ENCODE data around the gene DUS1L. TPM values are rescaled to one million over a fixed set of nuclear protein-coding genes. Genes with fewer than 3 reads are reported as not detected.

Gene DUS1L
- total RNA-seq, 1 experiment from 2014 or later, result 129 TPM

DNA sequence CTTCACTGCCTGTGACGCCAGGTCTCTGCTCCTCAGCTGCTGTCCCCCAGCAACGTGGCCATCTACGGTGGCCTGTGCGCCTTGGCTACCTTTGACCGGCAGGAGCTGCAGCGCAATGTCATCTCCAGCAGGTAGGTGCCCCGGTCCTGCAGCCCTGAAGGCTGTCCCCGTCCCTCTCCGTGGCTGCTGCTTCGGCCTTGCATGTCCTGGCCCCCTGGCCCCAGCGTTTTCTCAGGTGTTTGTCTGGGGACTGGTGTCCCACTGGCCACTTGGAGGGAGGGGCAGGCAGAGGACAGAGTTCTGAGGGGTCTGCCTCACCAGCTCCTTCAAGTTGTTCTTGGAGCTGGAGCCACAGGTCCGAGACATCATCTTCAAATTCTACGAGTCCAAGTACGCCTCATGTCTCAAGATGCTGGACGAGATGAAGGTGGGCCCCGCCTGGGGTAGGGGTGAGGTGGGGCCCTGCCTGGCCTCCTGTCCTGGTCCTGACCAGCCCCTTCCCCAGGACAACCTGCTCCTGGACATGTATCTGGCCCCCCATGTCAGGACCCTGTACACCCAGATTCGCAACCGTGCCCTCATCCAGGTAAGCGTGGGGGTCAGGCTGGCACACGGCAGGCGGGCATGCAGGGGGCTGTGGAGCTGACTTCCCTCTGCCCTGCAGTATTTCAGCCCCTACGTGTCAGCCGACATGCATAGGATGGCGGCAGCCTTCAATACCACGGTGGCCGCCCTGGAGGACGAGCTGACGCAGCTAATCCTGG lies 9.5 kb downstream of the DUS1L start:
- Histone ChIP-seq H3K4me3 (ENCODE audit: low read depth, low read length) (no peak overlapping the region), H3K4me1 (no peaks in the 10 kb centered on the region; the same call in 1 of the 2 replicates), H3K36me3 (ENCODE audit: control insufficient read depth, insufficient read depth, low read length) (peaks cover 1% of the 10 kb centered on the region; the same call in 1 of the 2 replicates), H3K27me3 (replicated peaks; ENCODE audit: control insufficient read depth, insufficient read depth, low read length) (no peaks in the 10 kb centered on the region), H3K9me3 (no peaks in the 10 kb centered on the region)
- no TSS peak for BruUV-seq (replicated peaks)
- TF ChIP-seq, protein P1, sequence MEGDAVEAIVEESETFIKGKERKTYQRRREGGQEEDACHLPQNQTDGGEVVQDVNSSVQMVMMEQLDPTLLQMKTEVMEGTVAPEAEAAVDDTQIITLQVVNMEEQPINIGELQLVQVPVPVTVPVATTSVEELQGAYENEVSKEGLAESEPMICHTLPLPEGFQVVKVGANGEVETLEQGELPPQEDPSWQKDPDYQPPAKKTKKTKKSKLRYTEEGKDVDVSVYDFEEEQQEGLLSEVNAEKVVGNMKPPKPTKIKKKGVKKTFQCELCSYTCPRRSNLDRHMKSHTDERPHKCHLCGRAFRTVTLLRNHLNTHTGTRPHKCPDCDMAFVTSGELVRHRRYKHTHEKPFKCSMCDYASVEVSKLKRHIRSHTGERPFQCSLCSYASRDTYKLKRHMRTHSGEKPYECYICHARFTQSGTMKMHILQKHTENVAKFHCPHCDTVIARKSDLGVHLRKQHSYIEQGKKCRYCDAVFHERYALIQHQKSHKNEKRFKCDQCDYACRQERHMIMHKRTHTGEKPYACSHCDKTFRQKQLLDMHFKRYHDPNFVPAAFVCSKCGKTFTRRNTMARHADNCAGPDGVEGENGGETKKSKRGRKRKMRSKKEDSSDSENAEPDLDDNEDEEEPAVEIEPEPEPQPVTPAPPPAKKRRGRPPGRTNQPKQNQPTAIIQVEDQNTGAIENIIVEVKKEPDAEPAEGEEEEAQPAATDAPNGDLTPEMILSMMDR (IDR thresholded peaks at IDR 0.05; ENCODE audit: insufficient read depth in 1 of 2, low read depth in 1 of 2, low read length in 1 of 2, severe bottlenecking in 1 of 2, unreplicated experiment in 1 of 2), result no peak
- Mint-ChIP-seq H3K9me3 (ENCODE audit: unreplicated experiment) (no peaks in the 10 kb centered on the region), H3K27ac (ENCODE audit: unreplicated experiment) (peak overlapping the region; percentile 29), H3K36me3 (ENCODE audit: insufficient read depth, unreplicated experiment) (peaks cover 63% of the 10 kb centered on the region), H3K4me3 (ENCODE audit: unreplicated experiment) (no peak overlapping the region), H3K4me1 (ENCODE audit: low read depth, unreplicated experiment) (no peaks in the 10 kb centered on the region), H3K27me3 (ENCODE audit: insufficient read depth, unreplicated experiment) (no peaks in the 10 kb centered on the region)
- POLR2A ChIA-PET, result no interaction called here
- intact Hi-C loops (cut with micrococcal nuclease; ENCODE audit: unreplicated experiment), result no loop called here
- CTCF ChIA-PET, result interaction anchor here (1.0 to 1.1 kb wide), 2 partner anchors 19 to 25 kb away, joined by 3 to 7 read pairs; partner anchors contain the start of genes DCXR and RAC3
- no peak for DNase-seq

DNA sequence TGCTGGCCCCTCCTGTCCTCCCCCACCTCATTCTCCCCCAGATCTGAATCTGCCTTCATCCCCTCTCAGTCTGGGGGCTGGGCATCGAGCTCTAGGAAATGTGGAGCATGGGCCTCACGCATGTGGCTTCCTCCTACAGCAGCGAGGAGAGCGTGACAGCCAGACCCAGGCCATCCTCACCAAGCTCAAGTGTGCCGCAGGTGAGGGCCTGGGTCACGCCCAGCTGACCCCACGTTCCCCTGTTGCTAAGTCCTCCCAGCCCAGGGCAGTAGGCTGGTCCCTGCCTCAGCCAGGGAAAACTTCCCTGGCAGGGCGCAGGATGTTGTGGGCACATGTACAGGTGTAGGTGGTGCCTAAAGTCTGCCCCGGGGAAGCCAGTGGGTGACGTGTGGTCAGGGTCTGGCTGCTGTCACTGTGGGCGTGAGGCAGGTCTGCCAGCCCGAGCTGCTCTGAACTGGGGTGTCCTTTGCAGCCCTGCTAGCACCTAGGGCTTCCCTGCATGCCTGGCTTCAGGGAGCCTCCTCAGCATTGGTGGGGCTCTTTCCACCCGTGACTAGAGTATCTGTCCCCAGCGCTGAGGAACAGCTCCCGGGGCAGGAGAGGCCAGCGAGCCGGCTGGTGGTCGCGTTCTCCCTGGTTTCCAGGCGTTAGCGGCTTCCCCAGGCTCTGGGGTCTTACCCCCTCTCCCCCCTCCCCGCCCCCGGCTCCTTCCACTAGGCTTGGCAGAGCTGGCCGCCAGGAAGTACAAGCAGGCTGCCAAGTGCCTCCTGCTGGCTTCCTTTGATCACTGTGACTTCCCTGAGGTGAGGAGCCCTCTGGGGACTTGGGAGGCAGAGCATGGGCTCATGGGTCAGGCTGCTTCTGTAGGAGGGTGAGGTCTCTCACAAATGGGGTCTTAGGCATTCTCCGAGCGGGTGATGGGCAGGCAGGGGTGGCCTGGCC lies 10.3 kb downstream of the DUS1L start:
- POLR2A ChIA-PET, result no interaction called here
- Histone ChIP-seq H3K4me3 (ENCODE audit: low read depth, low read length) (no peak overlapping the region), H3K4me1 (peaks cover 7% of the 10 kb centered on the region), H3K9me3 (no peaks in the 10 kb centered on the region), H3K27me3 (replicated peaks; ENCODE audit: control insufficient read depth, insufficient read depth, low read length) (no peaks in the 10 kb centered on the region), H3K36me3 (ENCODE audit: control insufficient read depth, insufficient read depth, low read length) (peaks cover 1% of the 10 kb centered on the region; the same call in 1 of the 2 replicates)
- intact Hi-C loops (cut with micrococcal nuclease; ENCODE audit: unreplicated experiment), result no loop called here
- BruUV-seq (replicated peaks), result no TSS peak
- Mint-ChIP-seq H3K4me3 (ENCODE audit: unreplicated experiment) (no peak overlapping the region), H3K27ac (ENCODE audit: unreplicated experiment) (peak overlapping the region; percentile 67), H3K9me3 (ENCODE audit: unreplicated experiment) (no peaks in the 10 kb centered on the region), H3K36me3 (ENCODE audit: insufficient read depth, unreplicated experiment) (peaks cover 54% of the 10 kb centered on the region), H3K27me3 (ENCODE audit: insufficient read depth, unreplicated experiment) (no peaks in the 10 kb centered on the region), H3K4me1 (ENCODE audit: low read depth, unreplicated experiment) (no peaks in the 10 kb centered on the region)
- no peak for DNase-seq
- CTCF ChIA-PET, result interaction anchor here (0.6 to 1.0 kb wide), 2 partner anchors 14 to 24 kb away, joined by 7 read pairs; partner anchors contain the start of gene RAC3
- TF ChIP-seq, protein P1 (IDR thresholded peaks at IDR 0.05; ENCODE audit: insufficient read depth in 1 of 2, low read depth in 1 of 2, low read length in 1 of 2, severe bottlenecking in 1 of 2, unreplicated experiment in 1 of 2), result no peak

DNA sequence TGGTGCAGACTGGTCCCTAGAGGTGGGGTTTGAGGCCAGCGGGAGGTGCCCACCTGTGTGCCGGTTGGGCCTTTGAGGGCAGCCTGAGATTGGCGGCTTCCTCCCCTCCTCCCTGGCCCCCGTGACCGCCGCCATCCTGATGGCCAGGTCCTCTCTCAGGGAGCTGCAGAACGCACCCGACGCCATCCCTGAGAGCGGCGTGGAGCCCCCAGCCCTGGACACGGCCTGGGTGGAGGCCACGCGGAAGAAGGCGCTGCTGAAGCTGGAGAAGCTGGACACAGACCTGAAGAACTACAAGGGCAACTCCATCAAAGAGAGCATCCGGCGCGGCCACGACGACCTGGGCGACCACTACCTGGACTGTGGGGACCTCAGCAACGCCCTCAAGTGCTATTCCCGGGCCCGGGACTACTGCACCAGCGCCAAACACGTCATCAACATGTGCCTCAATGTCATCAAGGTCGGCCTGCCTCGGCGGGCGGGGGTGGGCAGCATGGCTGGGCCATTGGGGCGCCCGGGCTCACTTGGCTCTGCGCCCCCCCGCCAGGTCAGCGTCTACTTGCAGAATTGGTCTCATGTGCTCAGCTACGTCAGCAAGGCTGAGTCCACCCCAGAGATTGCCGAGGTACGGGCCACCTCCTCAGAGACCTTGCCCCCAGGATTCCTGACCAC lies 11.1 kb downstream of the DUS1L start:
- Histone ChIP-seq H3K9me3 (no peaks in the 10 kb centered on the region), H3K36me3 (ENCODE audit: control insufficient read depth, insufficient read depth, low read length) (peaks cover 1% of the 10 kb centered on the region; the same call in 1 of the 2 replicates), H3K27me3 (replicated peaks; ENCODE audit: control insufficient read depth, insufficient read depth, low read length) (no peaks in the 10 kb centered on the region), H3K4me3 (ENCODE audit: low read depth, low read length) (no peak overlapping the region), H3K4me1 (peaks cover 8% of the 10 kb centered on the region)
- no peaks in the 10 kb centered on the region for H3K9me3 Mint-ChIP-seq (ENCODE audit: unreplicated experiment)
- BruUV-seq (replicated peaks), result no TSS peak
- CTCF ChIA-PET, result interaction anchor here (0.6 kb wide), 1 partner anchor 13 kb away, joined by 7 read pairs; no protein-coding TSS in a partner anchor
- no peaks in the 10 kb centered on the region for H3K27me3 Mint-ChIP-seq (ENCODE audit: insufficient read depth, unreplicated experiment)
- peak overlapping the region; percentile 67 for H3K27ac Mint-ChIP-seq (ENCODE audit: unreplicated experiment)
- intact Hi-C loops (cut with micrococcal nuclease; ENCODE audit: unreplicated experiment), result no loop called here
- peaks cover 46% of the 10 kb centered on the region for H3K36me3 Mint-ChIP-seq (ENCODE audit: insufficient read depth, unreplicated experiment)
- no peak for DNase-seq
- no peaks in the 10 kb centered on the region for H3K4me1 Mint-ChIP-seq (ENCODE audit: low read depth, unreplicated experiment)
- POLR2A ChIA-PET, result no interaction called here
- TF ChIP-seq, protein P1 (IDR thresholded peaks at IDR 0.05; ENCODE audit: insufficient read depth in 1 of 2, low read depth in 1 of 2, low read length in 1 of 2, severe bottlenecking in 1 of 2, unreplicated experiment in 1 of 2), result no peak
- H3K4me3 Mint-ChIP-seq (ENCODE audit: unreplicated experiment), result no peak overlapping the region
